DOHH2 (cell line): ENCODE data around the gene PRDM7.
A peak's percentile ranks its signal among the peaks of the same experiment; 100 is the strongest.

ENCODE experiments used
- H3F3A ChIP-seq: fragments of 200-600 bp; sonication (generic), shearing (Covaris generic); 2 replicates; pipeline ENCODE4 v1.6.0; 2016; ENCODE audit warnings: antibody characterized with exemption, mild to moderate bottlenecking; ENCODE audit not compliant: control insufficient read depth, insufficient read depth
- H3K27ac ChIP-seq: fragments of 200-600 bp; sonication (generic); 2 replicates; pipeline ENCODE4 v1.5.1; 2014; ENCODE audit warnings: low read depth, mild to moderate bottlenecking, low read length, moderate library complexity
- H3K27me3 ChIP-seq: fragments of 200-600 bp; sonication (generic); 2 replicates; pipeline ENCODE4 v1.6.1; 2014; ENCODE audit warnings: mild to moderate bottlenecking, low read length, mixed read lengths; ENCODE audit not compliant: control insufficient read depth
- H3K36me3 ChIP-seq: fragments of 200-600 bp; sonication (generic); 2 replicates; pipeline ENCODE4 v1.6.1; 2014; ENCODE audit warnings: mild to moderate bottlenecking, low read length, moderate library complexity, mixed read lengths; ENCODE audit not compliant: control insufficient read depth
- H3K4me1 ChIP-seq: fragments of 200-600 bp; sonication (generic); 2 replicates; pipeline ENCODE4 v1.6.1; 2014; ENCODE audit warnings: mild to moderate bottlenecking, low read length, mixed read lengths; ENCODE audit not compliant: control insufficient read depth
- H3K4me2 ChIP-seq: fragments of 200-600 bp; sonication (generic); 2 replicates; pipeline ENCODE4 v1.6.0; 2014; ENCODE audit warnings: mild to moderate bottlenecking, low read length, moderate library complexity
- H3K4me3 ChIP-seq: fragments of 200-600 bp; sonication (generic); 2 replicates; pipeline ENCODE4 v1.5.1; 2014; ENCODE audit warnings: mild to moderate bottlenecking, low read length, mixed read lengths
- H3K79me2 ChIP-seq: fragments of 200-600 bp; sonication (generic); 2 replicates; pipeline ENCODE4 v1.6.1; 2014; ENCODE audit warnings: mild to moderate bottlenecking, low read length, mixed read lengths; ENCODE audit not compliant: control insufficient read depth
- H3K9me2 ChIP-seq: fragments of 200-600 bp; sonication (generic); replicated peaks from 2 replicates; pipeline ENCODE4 v1.6.1; 2014; ENCODE audit warnings: mild to moderate bottlenecking, low read length, mixed read lengths; ENCODE audit not compliant: control insufficient read depth
- H3K9me3 ChIP-seq: fragments of 200-600 bp; sonication (generic); 2 replicates; pipeline ENCODE4 v1.6.1; 2014; ENCODE audit warnings: antibody characterized with exemption, low read length, mixed read lengths; ENCODE audit not compliant: control insufficient read depth, insufficient read depth
- H4K20me1 ChIP-seq: fragments of 200-600 bp; sonication (generic); 2 replicates; pipeline ENCODE4 v1.6.0; 2014; ENCODE audit warnings: low read depth, mild to moderate bottlenecking, antibody characterized with exemption, low read length, moderate library complexity; ENCODE audit not compliant: control insufficient read depth, insufficient read depth
- CTCF ChIP-seq: fragments of 200-600 bp; sonication (generic); IDR thresholded peaks from one replicate; pipeline ENCODE4 v1.5.1; 2014; ENCODE audit warnings: antibody characterized with exemption, mild to moderate bottlenecking, low read depth, low read length; ENCODE audit not compliant: poor library complexity, severe bottlenecking
- EZH2phosphoT487 ChIP-seq: fragments of 200-600 bp; sonication (generic); IDR thresholded peaks from 2 replicates; pipeline ENCODE4 v1.6.1; 2017; ENCODE audit warnings: borderline replicate concordance, mild to moderate bottlenecking, antibody characterized with exemption, low read length, moderate library complexity, mixed read lengths

Gene PRDM7

GRCh38 chr16:90028985-90029384 is 48.1 kb downstream of the PRDM7 start:
- Histone ChIP-seq H3K9me2 (no peaks in the 10 kb centered on the region), H4K20me1 (no peaks in the 10 kb centered on the region), H3F3A (no peaks in the 10 kb centered on the region), H3K36me3 (no peaks in the 10 kb centered on the region), H3K9me3 (peaks cover 7% of the 10 kb centered on the region; the same call in 1 of the 2 replicates), H3K4me2 (no peak overlapping the region), H3K4me3 (no peak overlapping the region), H3K27ac (no peak overlapping the region), H3K79me2 (no peaks in the 10 kb centered on the region), H3K4me1 (peaks cover 7% of the 10 kb centered on the region), H3K27me3 (peaks cover 21% of the 10 kb centered on the region)
- TF ChIP-seq CTCF (no peak), EZH2phosphoT487 (no peak)

- Histone ChIP-seq H4K20me1 (no peaks in the 10 kb centered on the region), H3K36me3 (no peaks in the 10 kb centered on the region), H3F3A (no peaks in the 10 kb centered on the region), H3K9me2 (no peaks in the 10 kb centered on the region), H3K4me2 (no peak overlapping the region), H3K4me3 (no peak overlapping the region), H3K27ac (no peak overlapping the region), H3K9me3 (peaks cover 7% of the 10 kb centered on the region; the same call in 1 of the 2 replicates), H3K4me1 (peaks cover 7% of the 10 kb centered on the region), H3K27me3 (peaks cover 33% of the 10 kb centered on the region), H3K79me2 (no peaks in the 10 kb centered on the region)
- TF ChIP-seq CTCF, result no peak
Observed at GRCh38 chr16:90027611-90028010, 49.5 kb downstream of the PRDM7 start.

GRCh38 chr16:90026135-90026534 is 51.0 kb downstream of the PRDM7 start:
- no peaks in the 10 kb centered on the region for H3K9me2 ChIP-seq
- no peaks in the 10 kb centered on the region for H3K9me3 ChIP-seq
- no peak overlapping the region for H3K27ac ChIP-seq
- TF ChIP-seq EZH2phosphoT487 (no peak), CTCF (no peak)
- no peak overlapping the region for H3K4me3 ChIP-seq
- H3K4me1 ChIP-seq, result peaks cover 14% of the 10 kb centered on the region
- H3F3A ChIP-seq, result no peaks in the 10 kb centered on the region
- H3K36me3 ChIP-seq, result no peaks in the 10 kb centered on the region
- H3K79me2 ChIP-seq, result no peaks in the 10 kb centered on the region
- H3K4me2 ChIP-seq, result no peak overlapping the region
- H3K27me3 ChIP-seq, result peaks cover 47% of the 10 kb centered on the region
- H4K20me1 ChIP-seq, result no peaks in the 10 kb centered on the region

GRCh38 chr16:90023078-90023447 is 54.1 kb downstream of the PRDM7 start:
- H3K79me2 ChIP-seq, result no peaks in the 10 kb centered on the region
- H4K20me1 ChIP-seq, result peaks cover 4% of the 10 kb centered on the region; the same call in 1 of the 2 replicates
- H3K4me2 ChIP-seq, result peak overlapping the region; percentile 63
- peaks cover 69% of the 10 kb centered on the region for H3K27me3 ChIP-seq
- H3K9me3 ChIP-seq, result no peaks in the 10 kb centered on the region
- no peaks in the 10 kb centered on the region for H3K9me2 ChIP-seq
- TF ChIP-seq EZH2phosphoT487, result no peak
- no peaks in the 10 kb centered on the region for H3K36me3 ChIP-seq
- peak overlapping the region; percentile 63 for H3K4me3 ChIP-seq
- peaks cover 9% of the 10 kb centered on the region for H3F3A ChIP-seq
- no peak overlapping the region for H3K27ac ChIP-seq
- H3K4me1 ChIP-seq, result peaks cover 27% of the 10 kb centered on the region
